ENCODE data around the gene RETREG1.

The RETREG1 gene

DNA sequence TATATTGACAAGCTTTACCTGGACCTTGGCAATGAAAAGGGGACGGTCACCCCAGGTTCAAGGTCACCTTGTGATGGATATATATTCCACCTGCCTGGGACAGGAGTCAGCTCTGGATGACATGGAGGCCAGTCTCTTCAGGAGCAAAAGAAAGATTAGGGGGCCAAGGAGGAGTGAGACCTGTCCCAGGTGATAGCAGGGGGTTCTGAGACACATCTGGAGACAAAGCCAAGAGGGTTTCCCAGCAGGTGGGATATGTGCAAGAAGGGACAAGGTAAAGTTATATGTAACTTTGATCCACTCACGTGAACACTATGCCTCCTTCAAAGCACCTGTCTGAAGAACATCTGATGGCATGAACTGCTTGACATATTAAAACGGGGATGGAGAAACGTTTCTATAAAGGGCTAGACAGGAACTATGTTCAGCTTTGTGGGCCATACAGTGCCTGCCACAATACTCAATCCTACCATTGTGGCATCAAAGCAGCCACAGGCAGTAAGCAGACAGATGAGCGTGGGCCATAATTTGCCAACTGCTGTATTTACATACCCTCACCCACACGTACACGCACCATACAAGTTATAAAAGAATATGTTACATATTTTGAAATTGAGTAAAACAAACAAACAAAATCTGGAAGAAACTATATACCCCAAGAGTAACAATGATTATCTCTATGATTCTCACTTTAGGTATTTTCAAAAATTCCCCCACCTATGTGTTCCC is 88.3 kb downstream of the RETREG1 start:
- no peak for DNase-seq (ENCODE audit: low spot score)

DNA sequence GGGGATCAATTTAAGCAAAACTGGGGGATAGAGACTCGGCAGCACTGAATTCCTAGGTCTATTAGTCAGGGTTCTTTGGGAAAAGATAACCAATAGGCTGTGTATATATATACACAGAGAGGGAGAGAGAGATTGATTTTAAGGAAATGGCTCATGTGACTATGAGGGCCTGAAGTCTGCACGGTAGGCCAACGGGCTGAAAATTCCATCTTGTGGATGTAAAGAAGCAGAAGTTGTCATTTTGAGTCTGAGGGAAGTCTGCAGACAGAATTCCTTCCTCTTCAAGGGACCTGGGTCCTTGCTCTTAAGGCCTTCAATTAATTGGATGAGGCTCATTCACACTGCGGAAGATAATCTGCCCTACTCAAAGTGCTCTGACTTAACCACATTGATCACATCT is 91.1 kb downstream of the RETREG1 start:
- DNase-seq (ENCODE audit: low spot score): no peak

DNA sequence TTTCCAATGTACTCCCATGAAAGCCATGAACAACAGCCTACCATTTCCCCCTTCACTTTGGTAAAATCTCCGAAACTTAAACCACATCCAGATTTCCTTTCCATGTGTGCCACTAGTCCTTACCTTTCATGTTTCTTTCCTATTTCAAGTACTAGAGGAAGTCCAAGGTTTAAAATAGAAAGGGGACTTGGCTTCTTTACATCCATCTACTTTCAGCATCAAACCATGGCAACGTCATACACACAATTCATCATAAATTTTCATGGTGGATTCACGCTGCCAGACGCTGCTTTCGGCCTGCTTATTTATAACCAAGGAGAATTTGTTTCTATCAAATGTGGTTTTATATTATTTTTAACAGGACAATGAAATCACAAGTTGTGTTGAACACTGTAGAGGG is 92.5 kb downstream of the RETREG1 start:
- DNase-seq (ENCODE audit: low spot score): no peak

DNA sequence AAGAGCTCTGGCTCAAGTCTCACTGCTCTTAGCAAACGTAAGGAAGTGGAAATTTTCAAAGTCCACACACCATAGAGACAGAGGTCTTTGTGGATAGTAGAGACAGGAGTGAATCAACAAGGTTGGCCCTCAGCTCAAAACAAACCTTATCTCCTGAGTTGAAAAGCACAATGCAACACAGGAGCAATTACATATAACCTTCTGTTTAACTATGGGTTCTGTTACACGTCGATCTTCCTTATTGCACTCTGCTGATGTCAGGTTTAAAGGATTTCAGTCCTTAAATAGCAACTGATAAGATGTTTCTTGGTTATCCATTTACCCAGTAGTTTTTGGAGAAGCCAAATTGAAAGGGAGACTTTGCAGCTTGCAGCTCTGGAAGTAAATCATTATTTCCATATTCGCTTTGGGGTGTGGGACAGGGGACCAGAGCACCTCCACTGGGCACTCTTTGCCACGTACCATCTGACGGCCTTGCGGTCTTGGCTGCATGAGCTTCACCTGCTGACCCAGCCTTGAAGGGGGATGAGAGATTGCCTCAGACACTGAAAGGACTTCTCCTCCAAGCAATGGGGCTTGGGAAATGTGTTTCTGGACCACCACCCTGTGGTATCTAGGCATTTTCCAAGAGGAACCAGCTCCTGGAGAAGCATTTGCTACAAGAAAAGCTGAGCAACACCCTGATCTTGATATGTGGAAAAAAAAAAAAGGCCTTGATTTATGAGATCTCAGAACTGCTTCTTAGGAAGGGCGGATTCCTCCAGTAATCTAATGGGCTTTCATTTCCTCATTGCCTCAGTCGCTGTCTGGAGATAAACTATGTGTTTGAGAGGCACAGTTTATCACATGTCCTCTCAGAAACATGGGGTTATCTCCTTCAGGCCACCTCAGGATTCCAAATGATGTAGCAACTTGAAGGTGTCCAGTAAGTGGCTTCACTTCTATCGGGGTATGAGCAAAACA is 95.0 kb downstream of the RETREG1 start:
- no peak for DNase-seq (ENCODE audit: low spot score)

DNA sequence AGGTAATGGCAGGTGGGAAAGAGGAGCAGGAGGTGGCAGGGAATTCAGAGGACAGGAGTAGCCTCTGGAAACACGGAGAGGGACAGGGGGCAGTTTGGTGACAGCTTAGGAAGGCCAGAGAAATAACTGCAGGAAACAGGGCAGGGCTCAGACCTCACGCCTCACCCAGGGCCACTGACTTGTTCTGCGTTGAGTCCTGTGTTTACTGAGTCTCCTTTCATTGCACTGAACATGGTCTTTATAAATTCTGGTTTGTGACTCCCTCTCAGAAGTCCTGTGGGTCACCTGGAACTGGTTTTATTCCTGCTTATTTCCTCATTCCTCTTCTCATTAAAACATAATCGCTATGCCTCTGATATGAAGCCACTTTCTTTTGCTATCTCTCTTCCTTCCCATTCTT is 96.0 kb downstream of the RETREG1 start:
- DNase-seq (ENCODE audit: low spot score): no peak

DNA sequence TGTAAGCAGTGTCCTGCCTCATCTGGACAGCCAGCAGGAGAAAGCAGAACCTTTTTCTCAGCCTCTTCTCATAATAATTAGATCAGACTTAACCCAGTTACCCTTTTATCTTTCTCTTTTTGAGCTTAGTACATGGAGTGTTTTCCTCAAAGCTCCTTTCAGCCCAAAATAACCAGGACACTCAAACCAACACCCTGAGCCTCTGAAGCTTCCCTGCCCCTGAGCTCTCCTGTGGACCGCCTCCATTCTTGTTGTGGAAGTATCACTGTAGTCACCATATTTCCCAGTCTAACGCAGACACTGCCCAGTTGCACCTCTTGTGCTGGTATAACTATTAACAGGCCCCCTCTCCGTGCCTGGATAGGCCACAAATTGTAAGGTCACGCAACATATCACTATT is 97.4 kb downstream of the RETREG1 start:
- DNase-seq (ENCODE audit: low spot score): no peak

DNA sequence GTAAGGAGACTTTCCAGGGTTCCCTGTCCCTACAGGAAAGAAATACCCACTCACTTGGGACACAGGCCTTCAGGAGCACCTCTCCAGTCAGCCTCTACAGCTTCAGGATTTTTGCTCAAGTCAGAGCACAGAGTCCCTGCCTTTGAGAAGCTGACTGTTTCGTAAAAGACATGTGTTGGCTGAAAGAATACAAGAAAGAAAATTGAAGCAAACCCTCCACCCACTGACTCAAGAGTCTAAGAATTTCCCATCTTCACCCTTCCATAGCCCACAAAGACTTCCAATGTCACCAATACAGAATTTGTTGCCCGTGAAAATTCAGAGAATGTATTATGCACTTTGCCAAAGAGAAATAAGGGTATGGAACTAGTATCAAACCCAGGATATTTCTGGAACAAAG is 98.2 kb downstream of the RETREG1 start:
- DNase-seq (ENCODE audit: low spot score): no peak

DNA sequence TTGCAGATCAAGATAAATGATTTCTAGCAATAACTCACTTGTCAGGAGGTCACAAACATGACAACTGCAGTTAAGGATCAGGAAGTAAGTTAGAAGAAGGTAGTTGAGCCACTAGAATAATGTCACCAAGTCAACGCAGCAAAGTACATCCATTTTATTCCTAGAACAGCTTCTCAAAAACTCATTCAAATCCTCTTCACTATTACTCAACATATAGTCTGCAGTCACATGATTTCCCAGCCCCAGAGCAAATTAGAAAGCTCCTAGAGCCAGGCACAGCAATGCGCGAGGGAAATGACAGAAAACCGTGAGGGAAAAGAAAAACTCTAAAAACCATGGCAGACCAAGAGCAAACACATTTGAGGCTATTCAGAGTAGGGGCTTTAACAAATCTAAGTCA is 101.3 kb downstream of the RETREG1 start:
- no peak for DNase-seq (ENCODE audit: low spot score)

DNA sequence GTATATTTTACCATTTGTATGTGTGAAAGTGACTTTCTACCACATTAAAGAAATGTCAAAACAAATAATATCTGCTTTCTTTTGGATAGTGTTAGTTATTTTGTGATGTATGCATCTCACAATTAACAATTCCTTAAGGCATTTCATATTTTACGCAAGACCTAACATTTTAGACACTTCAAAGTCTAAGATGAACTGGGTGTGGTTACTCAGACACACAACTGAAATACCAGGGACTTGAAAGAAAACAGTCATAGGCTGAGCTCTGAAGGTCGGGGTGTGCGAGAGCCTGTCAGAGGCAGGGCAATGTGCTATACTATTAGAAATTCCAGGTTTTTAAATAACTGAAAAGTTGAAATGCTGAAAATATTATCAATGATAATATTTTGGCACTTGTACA is 106.7 kb downstream of the RETREG1 start:
- DNase-seq (ENCODE audit: low spot score): no peak

DNA sequence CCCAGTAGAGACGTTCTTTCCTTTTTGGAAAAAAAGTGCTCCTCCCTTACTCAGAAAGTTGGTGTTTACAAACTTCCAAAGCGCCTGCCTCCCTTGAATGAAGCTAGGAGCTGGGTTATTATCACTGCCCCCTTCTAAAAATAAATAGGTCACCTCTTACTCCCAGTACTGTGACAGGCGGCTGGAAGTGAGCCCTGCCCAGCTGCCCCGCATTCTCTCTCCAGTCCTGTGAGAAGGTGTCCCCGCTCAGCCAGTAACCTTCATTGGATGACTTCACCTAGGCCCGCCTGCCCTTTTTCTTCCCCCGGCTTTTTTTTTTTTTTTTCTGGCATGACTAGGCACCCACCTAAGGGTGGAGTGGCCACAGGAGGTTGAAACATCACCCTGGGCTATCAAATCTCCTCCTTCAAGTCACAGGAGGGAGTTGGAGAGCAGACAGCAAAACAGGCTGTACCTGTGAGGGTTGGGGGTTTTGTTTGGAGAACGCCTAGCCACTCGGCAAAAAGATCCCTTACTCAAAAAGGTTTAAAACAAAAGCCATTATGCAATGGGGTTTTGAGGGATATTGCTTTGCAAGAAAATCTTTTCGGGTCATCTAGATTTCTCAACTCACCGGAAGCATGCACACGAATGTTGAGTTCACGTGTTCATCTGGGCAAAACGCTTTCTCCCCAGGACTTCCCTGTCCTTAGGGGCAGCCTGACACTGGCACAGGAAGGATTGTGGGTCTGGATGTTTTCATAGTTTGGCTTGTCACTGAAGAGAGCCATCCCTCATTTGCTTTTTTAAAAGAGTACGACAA is 107.9 kb downstream of the RETREG1 start:
- DNase-seq (ENCODE audit: low spot score): no peak

DNA sequence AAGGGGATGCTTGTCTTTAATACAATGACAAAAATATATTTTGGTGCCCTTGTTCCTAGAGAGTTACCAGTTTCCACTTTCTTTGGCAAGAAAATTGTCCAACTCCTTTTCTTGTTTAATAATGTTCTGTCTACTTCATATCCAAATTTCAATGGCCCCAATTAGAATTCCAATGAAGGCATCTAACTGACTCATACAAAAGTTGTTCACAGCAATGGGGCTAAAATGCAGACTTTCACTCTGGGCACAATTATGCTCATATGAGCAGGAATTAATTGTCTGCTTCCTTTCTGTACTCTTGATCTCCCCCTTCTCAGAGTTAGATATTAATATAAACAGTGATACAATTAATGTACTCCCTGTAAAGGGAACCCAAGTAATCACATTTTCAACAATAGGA is 109.1 kb downstream of the RETREG1 start:
- DNase-seq (ENCODE audit: low spot score): no peak

DNA sequence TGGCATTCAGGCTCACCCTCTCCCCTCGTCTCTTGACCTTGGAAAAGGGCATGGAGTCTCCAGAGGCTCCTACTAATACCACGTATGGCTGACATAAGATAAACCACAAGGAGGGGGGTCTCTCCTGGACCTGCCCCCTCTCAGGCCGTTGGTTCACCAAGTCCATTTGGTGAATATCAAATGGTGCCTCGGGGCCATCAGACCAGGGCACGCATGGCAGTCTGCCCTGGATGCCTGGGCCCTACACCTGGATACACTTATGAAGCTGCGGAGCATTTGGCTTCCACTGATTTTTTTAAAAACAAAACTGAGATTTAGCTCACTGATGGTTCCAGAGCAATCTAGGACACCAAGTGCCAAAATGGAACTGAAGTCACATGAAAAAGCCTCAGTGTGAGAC is 110.9 kb downstream of the RETREG1 start:
- no peak for DNase-seq (ENCODE audit: low spot score)

DNA sequence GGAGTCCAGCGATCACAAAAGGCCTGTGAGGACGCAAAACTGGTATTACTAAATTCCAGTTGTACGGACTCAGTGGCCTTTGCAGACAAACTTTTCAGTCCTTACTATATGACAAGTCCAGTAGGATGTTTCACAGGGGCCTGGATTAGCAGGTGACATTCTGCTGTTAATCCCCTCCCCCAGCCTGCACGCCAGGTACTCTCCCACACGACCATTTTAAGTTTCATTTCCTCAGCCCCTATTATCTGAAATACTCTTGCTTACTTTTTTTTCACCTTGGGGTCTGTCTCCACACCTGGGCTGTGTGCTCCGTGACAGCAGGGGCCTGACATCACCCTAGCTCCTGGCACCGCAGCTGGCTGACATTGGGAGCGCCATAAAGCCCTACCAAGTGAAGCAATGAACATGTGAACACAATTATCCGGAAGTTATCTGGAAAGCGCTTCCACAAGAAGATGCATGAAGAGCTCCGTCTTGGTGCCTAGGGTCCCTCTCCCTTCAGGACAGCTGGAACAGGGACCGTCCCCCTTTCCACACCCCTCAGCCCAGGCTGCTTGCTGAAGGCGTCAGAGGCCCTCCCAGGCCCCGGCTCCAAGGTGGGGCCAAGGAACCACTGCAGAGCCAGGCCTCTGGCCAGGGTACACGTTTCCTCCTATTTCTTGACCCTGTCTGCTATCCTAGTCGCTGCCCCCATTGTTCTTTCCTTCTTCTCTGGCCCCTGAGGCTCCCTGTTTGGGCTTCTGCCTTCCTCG is 111.5 kb downstream of the RETREG1 start:
- DNase-seq (ENCODE audit: low spot score): no peak

DNA sequence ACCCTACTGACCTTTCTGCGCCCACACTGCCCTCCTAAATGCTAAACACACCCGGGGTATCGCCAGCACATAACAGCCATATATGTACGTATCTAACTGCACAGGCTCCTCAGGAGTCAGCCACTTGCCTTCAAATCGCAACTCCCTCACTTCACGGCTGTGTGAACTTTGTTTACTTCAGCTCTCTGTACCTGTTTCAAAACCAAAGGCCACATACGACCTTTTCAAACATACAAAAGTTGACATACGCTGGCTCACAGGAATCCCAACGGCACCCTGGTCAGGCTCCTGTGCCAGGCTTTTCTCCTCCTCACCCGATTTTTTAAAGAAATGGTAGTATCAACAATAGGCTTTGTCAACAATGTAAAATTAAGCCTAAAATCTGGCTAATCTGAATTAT is 112.2 kb downstream of the RETREG1 start:
- DNase-seq (ENCODE audit: low spot score): no peak

DNA sequence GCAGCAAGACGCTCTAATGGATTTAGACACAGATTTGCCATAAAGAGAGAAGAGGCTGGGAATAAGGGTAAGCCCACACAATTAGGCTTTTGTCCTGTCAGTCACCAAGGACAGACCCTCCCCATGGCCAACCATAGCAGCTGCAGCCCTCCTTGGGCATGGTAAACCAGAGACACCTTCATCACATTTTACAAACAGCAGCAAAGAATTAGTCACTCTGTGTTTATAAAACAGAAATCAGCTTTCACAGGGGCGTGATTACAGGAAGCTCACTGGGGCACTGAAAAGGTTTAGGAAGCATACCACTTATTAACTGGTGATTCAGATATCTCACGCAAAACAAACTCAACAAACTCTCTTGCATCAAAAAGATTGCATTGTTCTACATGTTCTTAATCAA is 113.9 kb downstream of the RETREG1 start:
- no peak for DNase-seq (ENCODE audit: low spot score)

DNA sequence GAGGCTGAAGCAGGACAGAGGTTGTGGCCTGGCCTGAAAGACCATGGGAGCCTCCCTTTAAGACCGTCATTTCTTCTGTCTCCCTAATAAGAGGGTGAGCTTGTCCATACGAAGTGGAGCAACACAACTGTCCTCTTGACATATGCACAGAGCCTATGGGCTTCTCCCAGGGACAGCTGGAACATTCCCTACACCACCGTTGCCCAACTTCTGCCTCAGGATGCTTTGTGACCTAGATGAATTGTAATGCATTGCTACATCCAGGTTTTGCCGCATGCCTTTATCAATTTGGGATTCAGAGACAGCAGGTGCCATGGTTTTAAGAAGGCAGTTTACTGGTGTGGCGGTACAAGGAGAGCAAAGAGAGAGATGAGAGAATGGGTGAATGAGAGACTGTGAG is 116.8 kb downstream of the RETREG1 start:
- no peak for DNase-seq (ENCODE audit: low spot score)

DNA sequence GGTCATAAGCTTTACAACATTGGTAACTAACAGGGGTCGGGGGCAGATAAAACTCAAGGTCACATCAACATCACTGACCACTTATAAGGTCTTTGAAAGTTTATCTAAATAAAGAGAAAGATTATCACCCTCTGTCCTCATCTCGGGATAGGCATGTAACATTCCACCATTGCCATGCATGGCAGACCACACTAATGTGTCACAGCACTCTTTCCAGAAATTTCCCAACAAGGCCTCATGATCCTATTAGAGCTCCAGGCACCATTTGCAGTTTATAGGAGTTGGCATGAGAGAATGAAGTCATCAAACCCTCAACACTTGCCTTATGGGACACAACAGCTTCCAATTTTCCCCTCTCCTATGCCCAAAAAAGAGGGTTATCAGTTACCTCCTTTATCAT is 119.3 kb downstream of the RETREG1 start:
- DNase-seq (ENCODE audit: low spot score): no peak

DNA sequence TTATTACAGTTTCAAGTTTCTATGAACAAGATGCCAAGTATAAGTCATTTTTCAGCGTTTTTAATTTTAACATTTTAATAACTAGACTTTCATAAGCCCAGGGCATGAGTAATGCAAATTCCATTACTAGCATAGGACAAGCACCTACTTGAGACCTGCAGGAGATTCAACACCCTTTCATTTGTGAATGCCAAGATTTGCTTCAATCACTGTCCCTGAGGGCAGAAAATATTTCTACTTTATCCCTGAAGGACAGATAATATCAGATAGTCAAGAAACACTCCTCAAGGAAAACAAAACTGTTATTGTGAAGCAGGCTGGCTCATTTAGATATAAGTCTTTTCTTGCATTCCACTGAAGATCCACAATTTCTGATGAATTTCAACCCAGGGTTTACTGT is 123.5 kb downstream of the RETREG1 start:
- DNase-seq (ENCODE audit: low spot score): no peak

DNA sequence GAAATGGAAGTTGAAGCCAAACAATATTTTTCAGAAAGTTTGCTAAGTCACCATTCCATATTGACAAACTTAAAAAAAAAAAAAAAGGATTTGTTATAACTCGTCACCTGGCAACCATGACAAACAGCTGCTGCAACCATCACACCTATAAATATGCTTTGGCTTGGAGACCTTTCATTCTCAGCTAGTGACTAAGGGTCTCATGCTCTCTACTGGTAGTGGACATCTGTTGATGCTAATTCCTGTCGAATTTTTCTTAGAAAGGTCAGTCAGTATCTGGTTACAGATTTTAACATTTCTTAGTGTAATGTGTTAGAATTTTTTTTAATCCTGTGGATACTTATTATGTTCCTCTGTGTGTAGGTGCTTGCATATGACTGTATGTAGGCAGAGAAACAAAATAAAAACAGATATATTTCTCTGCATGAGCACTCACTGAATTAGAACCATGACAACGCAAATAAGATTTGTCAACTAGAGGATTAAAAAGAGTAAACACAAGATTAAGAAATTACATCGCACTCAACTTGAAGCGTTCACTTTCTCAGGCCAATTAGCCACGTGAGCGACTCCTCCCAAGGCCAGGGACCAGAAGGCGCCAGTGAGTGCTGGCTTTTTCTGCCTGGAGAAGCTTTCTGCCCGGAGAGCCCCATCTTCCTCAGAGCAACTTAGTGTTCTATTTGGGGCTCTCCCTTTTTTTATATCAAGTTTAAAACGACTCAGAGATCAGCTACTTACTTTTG is 124.2 kb downstream of the RETREG1 start:
- DNase-seq (ENCODE audit: low spot score): no peak

DNA sequence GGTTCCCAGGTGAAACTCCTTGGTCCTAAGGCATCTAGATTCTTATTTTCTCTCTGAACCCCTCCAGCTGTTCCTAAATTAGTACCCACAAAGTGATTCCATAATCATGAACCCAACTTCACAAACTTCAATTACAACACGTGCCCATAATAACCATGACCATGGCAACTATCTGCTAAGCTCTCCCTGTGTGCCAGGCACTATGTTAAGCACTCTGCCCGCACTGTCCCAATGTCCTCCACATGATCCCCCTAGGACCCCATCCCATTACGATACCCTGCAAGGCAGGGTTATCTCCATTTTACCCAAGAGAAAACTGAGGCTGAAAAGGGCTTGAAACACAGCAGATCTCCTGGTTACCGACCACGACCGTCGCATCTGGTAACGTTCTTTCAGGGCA is 125.9 kb downstream of the RETREG1 start:
- no peak for DNase-seq (ENCODE audit: low spot score)

DNA sequence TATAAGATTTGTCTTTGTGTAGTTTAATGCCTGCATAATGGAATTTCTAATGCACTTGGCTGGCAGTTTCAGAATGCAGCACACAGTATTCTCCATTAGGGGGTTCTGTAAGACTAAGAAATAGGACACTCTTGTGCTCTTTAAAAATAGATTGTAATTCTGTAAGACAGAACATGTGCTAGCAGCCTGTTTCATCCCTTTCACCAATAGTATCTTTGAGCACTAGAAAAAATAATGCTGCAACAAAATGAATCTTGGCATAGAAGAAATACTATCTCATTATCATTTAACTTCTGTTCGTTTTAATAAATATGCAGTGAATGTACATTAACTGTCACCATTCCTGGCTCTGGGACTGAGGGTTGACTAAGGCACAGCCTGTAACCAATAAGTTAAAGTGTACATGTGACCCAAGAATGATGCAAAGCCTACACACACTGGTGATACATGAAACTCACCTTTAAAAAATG is 127.4 kb downstream of the RETREG1 start:
- DNase-seq (ENCODE audit: low spot score): peak; percentile 21
